Activated naive CD4-positive, alpha-beta T cell treated with anti-CD3 and anti-CD28 coated beads, Interleukin-2, amount 50 U/mL, for 72 hours (primary cell): ENCODE measurements around the gene CHRNA7. TPM values are rescaled to one million over a fixed set of nuclear protein-coding genes. Genes with fewer than 3 reads are reported as not detected.

ENCODE experiments used
- ATAC-seq, 2 donors: fragments of 150-1000 bp; cut with Tn5 transposase; 2 replicates each; pipeline ENCODE4 v1.10.0; 2021; ENCODE audit warnings: mild to moderate bottlenecking in 2 of 2, moderate library complexity in 2 of 2
- DNase-seq, 2 donors: peaks; one replicate each; pipeline ENCODE4 v3.0.0; 2021 to 2022; ENCODE audit warnings: low spot score in 2 of 2
- H3K27ac Mint-ChIP-seq, 2 donors: one replicate each; pipeline ENCODE4 v1.8.0; 2022; ENCODE audit warnings: mild to moderate bottlenecking in 2 of 2, mixed read lengths in 2 of 2
- H3K36me3 Mint-ChIP-seq, 2 donors: one replicate each; pipeline ENCODE4 v1.8.0; 2022; ENCODE audit warnings: mixed read lengths in 2 of 2
- H3K9me3 Mint-ChIP-seq, 2 donors: one replicate each; pipeline ENCODE4 v1.8.0; 2022; ENCODE audit warnings: mixed read lengths in 2 of 2
- total RNA-seq, 2 donors: library from RNA; stranded (reverse); gene quantifications; one replicate each; pipeline ENCODE4 v1.2.3, GENCODE V29; 2022

CHRNA7 gene
- total RNA-seq, 2 donors from 2014 or later = 0.39 TPM; not detected in 1

- Mint-ChIP-seq H3K9me3 (no peaks in the 10 kb centered on the region), H3K27ac (peak overlapping the region in 1 of 2 donors; percentile 46)
- no peak for DNase-seq
These were observed 76.4 kb downstream of the CHRNA7 start for GRCh38 chr15:32106401-32107381.

GRCh38 chr15:32107477-32108080 lies 77.3 kb downstream of the CHRNA7 start:
- no peak overlapping the region for H3K27ac Mint-ChIP-seq
- DNase-seq = no peak
- no peaks in the 10 kb centered on the region for H3K36me3 Mint-ChIP-seq
- no peaks in the 10 kb centered on the region for H3K9me3 Mint-ChIP-seq
- no peak for ATAC-seq

More at GRCh38 chr15:32106401-32107381, 76.4 kb downstream of the CHRNA7 start:
- no peak for ATAC-seq
- H3K36me3 Mint-ChIP-seq = no peaks in the 10 kb centered on the region

- no peak for ATAC-seq
- no peak for DNase-seq
- Mint-ChIP-seq H3K27ac (no peak overlapping the region), H3K9me3 (no peaks in the 10 kb centered on the region), H3K36me3 (no peaks in the 10 kb centered on the region)
These were observed 78.3 kb downstream of the CHRNA7 start for GRCh38 chr15:32108661-32109060.

GRCh38 chr15:32112101-32112500 lies 81.8 kb downstream of the CHRNA7 start:
- H3K9me3 Mint-ChIP-seq = no peaks in the 10 kb centered on the region
- ATAC-seq (no peak), DNase-seq (no peak)
- no peak overlapping the region for H3K27ac Mint-ChIP-seq
- H3K36me3 Mint-ChIP-seq = no peaks in the 10 kb centered on the region

GRCh38 chr15:32113224-32113623 lies 82.9 kb downstream of the CHRNA7 start:
- H3K9me3 Mint-ChIP-seq = no peaks in the 10 kb centered on the region
- H3K27ac Mint-ChIP-seq = no peak overlapping the region
- ATAC-seq (no peak), DNase-seq (no peak)
- H3K36me3 Mint-ChIP-seq = no peaks in the 10 kb centered on the region

GRCh38 chr15:32117122-32117521 lies 86.8 kb downstream of the CHRNA7 start:
- no peaks in the 10 kb centered on the region for H3K36me3 Mint-ChIP-seq
- no peak for ATAC-seq
- no peaks in the 10 kb centered on the region for H3K9me3 Mint-ChIP-seq
- no peak for DNase-seq
- no peak overlapping the region for H3K27ac Mint-ChIP-seq

GRCh38 chr15:32119286-32119685 lies 89.0 kb downstream of the CHRNA7 start:
- ATAC-seq (no peak), DNase-seq (no peak)
- Mint-ChIP-seq H3K36me3 (no peaks in the 10 kb centered on the region), H3K9me3 (no peaks in the 10 kb centered on the region), H3K27ac (no peak overlapping the region)

- no peaks in the 10 kb centered on the region for H3K36me3 Mint-ChIP-seq
- DNase-seq = no peak
- no peak for ATAC-seq
- no peak overlapping the region for H3K27ac Mint-ChIP-seq
- no peaks in the 10 kb centered on the region for H3K9me3 Mint-ChIP-seq
These were observed 89.5 kb downstream of the CHRNA7 start for GRCh38 chr15:32119694-32120330.

- DNase-seq = no peak
- Mint-ChIP-seq H3K9me3 (no peaks in the 10 kb centered on the region), H3K27ac (no peak overlapping the region)
These were observed 90.5 kb downstream of the CHRNA7 start for GRCh38 chr15:32120577-32121383.

GRCh38 chr15:32121384-32121695 lies 91.0 kb downstream of the CHRNA7 start:
- no peaks in the 10 kb centered on the region for H3K9me3 Mint-ChIP-seq
- H3K27ac Mint-ChIP-seq = no peak overlapping the region
- no peak for DNase-seq
- ATAC-seq = no peak
- no peaks in the 10 kb centered on the region for H3K36me3 Mint-ChIP-seq

More at GRCh38 chr15:32120577-32121383, 90.5 kb downstream of the CHRNA7 start:
- no peaks in the 10 kb centered on the region for H3K36me3 Mint-ChIP-seq
- ATAC-seq = no peak

GRCh38 chr15:32122013-32122412 lies 91.7 kb downstream of the CHRNA7 start:
- ATAC-seq (no peak), DNase-seq (no peak)
- H3K27ac Mint-ChIP-seq = no peak overlapping the region
- H3K9me3 Mint-ChIP-seq = no peaks in the 10 kb centered on the region
- H3K36me3 Mint-ChIP-seq = no peaks in the 10 kb centered on the region

- H3K9me3 Mint-ChIP-seq = no peaks in the 10 kb centered on the region
- H3K27ac Mint-ChIP-seq = no peak overlapping the region
- ATAC-seq (no peak), DNase-seq (no peak)
- H3K36me3 Mint-ChIP-seq = no peaks in the 10 kb centered on the region
These were observed 93.2 kb downstream of the CHRNA7 start for GRCh38 chr15:32123473-32123872.

GRCh38 chr15:32124726-32125125 lies 94.4 kb downstream of the CHRNA7 start:
- no peak for DNase-seq
- no peaks in the 10 kb centered on the region for H3K9me3 Mint-ChIP-seq
- no peaks in the 10 kb centered on the region for H3K36me3 Mint-ChIP-seq
- no peak for ATAC-seq
- H3K27ac Mint-ChIP-seq = no peak overlapping the region

- DNase-seq = no peak
- Mint-ChIP-seq H3K27ac (no peak overlapping the region), H3K9me3 (no peaks in the 10 kb centered on the region), H3K36me3 (no peaks in the 10 kb centered on the region)
- ATAC-seq = no peak
These were observed 95.3 kb downstream of the CHRNA7 start for GRCh38 chr15:32125595-32125994.

GRCh38 chr15:32129815-32130214 lies 99.5 kb downstream of the CHRNA7 start:
- DNase-seq (no peak), ATAC-seq (no peak)
- H3K9me3 Mint-ChIP-seq = no peaks in the 10 kb centered on the region
- no peaks in the 10 kb centered on the region for H3K36me3 Mint-ChIP-seq
- H3K27ac Mint-ChIP-seq = no peak overlapping the region

- ATAC-seq = no peak
- Mint-ChIP-seq H3K27ac (no peak overlapping the region), H3K9me3 (no peaks in the 10 kb centered on the region), H3K36me3 (no peaks in the 10 kb centered on the region)
- no peak for DNase-seq
These were observed 100.5 kb downstream of the CHRNA7 start for GRCh38 chr15:32130823-32131222.

GRCh38 chr15:32131803-32132202 lies 101.5 kb downstream of the CHRNA7 start:
- no peak for DNase-seq
- Mint-ChIP-seq H3K27ac (no peak overlapping the region), H3K36me3 (no peaks in the 10 kb centered on the region), H3K9me3 (no peaks in the 10 kb centered on the region)
- ATAC-seq = no peak
